ENCODE measurements around the gene ARHGAP23.
"Not testable (repeated sequence)": the region's sequence is repeated elsewhere in the genome, so short reads cannot be mapped to it uniquely, and the experiment has no call there.

ARHGAP23 gene

DNA sequence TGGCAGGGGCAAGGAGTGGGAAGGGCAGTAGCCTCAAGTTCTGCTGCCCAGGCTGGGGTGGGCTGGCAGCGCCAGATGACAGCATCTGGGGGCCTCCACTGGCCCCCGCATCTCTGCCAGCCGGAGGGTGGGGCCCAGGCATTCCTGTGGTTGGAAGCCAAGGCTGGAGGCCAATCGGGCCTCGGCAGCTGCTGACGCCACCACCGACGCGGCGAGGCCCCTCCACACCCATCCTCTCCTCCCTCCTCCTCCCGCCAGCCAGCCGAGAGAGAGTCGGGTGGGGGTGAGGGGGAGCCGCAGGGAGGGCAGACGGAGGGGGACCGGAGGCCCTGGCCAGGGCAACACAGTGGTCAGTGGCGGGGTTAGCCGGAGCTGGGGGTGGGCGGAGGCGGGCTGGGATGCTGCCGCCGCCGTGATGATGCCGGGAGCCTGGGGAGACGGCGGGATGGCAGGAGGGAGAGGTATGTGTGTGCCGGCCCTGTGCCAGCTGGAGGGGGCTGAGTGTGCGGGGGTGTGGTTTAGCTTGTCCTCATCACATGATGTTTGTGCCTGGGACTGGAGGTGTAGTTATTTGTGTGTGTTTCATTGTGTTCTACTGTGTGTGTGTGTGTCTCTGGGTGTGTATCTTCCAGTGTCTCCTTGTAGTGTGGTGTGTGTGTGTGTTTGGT, 36.6 kb downstream of the ARHGAP23 start:
- no peak for TF ChIP-seq CTCF (IDR thresholded peaks at IDR 0.05; ENCODE audit: extremely low read depth, insufficient read depth, missing control alignments)
- peak; percentile 6 for DNase-seq (ENCODE audit: low spot score)
- in situ Hi-C loops (cut with MboI; ENCODE audit: low pct_unique_long_range_greater_than_20kb, low sequenced_read_pairs, unreplicated experiment): no loop called here

- peak; percentile 34 for DNase-seq (ENCODE audit: low spot score)
- in situ Hi-C loops (cut with MboI; ENCODE audit: low pct_unique_long_range_greater_than_20kb, low sequenced_read_pairs, unreplicated experiment): no loop called here
- no peak for TF ChIP-seq CTCF (IDR thresholded peaks at IDR 0.05; ENCODE audit: extremely low read depth, insufficient read depth, missing control alignments)
Observed at GRCh38 chr17:38465391-38466345, 37.4 kb downstream of the ARHGAP23 start.

DNA sequence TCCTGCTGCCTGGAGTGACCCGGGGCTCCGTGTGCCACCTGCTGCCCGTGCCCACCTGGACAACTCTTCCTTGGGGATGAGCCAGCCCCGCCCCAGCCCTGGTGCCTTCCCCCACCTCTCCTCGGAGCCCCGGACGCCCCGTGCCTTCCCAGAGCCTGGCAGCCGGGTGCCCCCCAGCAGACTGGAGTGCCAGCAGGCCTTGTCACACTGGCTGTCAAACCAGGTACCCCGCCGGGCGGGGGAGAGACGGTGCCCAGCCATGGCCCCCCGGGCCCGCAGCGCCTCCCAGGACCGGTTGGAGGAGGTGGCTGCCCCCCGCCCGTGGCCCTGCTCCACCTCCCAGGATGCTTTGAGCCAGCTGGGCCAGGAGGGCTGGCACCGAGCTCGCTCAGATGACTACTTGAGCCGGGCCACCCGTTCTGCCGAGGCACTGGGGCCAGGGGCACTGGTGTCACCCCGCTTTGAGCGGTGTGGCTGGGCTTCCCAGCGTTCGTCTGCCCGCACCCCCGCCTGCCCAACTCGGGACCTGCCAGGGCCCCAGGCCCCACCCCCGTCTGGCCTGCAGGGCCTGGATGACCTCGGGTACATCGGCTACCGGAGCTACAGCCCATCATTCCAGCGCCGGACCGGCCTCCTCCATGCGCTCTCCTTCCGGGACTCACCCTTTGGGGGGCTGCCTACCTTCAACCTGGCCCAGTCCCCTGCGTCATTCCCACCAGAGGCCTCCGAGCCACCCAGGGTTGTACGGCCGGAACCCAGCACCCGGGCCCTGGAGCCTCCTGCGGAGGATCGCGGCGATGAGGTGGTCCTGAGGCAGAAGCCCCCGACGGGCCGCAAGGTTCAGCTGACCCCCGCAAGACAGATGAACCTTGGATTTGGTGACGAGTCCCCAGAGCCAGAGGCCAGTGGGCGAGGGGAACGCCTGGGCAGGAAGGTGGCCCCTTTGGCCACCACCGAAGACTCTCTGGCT, 38.4 kb downstream of the ARHGAP23 start:
- in situ Hi-C loops (cut with MboI; ENCODE audit: low pct_unique_long_range_greater_than_20kb, low sequenced_read_pairs, unreplicated experiment): no loop called here
- no peak for TF ChIP-seq CTCF (IDR thresholded peaks at IDR 0.05; ENCODE audit: extremely low read depth, insufficient read depth, missing control alignments)

DNA sequence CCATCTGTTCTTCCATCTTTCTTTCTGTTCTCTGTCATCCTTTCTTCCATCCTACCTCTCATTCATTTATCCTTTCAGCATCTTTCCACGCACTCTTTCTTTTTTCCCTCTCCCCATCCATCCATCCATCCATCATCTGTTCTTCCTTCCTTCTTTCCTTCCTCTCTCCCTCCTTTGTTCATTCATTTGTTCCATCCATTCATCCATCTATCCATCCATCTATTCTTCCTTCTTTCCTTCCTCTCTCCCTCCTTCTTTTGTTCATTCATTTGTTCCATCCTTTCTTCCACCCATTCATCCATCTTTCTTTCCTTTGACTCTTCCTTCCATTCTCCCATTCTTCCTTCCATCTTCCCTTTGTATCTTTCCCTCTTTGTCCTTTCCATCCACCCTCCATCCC, 39.2 kb downstream of the ARHGAP23 start:
- in situ Hi-C loops (cut with MboI; ENCODE audit: low pct_unique_long_range_greater_than_20kb, low sequenced_read_pairs, unreplicated experiment): no loop called here
- TF ChIP-seq CTCF (IDR thresholded peaks at IDR 0.05; ENCODE audit: extremely low read depth, insufficient read depth, missing control alignments): no peak
- DNase-seq (ENCODE audit: low spot score): no peak

More for the DNA sequence above, 38.4 kb downstream of the ARHGAP23 start:
- peak; percentile 24 for DNase-seq (ENCODE audit: low spot score)

DNA sequence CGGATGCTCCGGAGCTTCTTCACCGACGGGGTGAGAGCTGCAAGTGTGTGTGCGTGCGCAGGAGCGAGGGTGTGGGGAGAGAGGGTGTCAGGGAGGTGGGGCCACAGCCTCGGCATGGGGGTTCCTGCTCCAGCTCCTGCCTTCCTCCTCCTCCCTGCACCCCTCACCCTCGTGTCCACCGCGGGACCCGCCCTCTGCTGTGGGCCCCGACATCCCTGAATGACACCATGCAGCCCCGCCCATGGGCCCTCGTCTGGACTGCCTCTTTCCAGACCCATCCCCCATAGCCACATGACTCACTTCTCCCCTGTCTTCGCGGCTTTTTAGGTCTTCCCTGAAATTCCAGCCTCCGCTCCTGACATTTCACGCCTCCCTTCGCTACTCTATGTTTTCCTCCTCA, 41.6 kb downstream of the ARHGAP23 start:
- no peak for TF ChIP-seq CTCF (IDR thresholded peaks at IDR 0.05; ENCODE audit: extremely low read depth, insufficient read depth, missing control alignments)
- no peak for DNase-seq (ENCODE audit: low spot score)
- in situ Hi-C loops (cut with MboI; ENCODE audit: low pct_unique_long_range_greater_than_20kb, low sequenced_read_pairs, unreplicated experiment): no loop called here

DNA sequence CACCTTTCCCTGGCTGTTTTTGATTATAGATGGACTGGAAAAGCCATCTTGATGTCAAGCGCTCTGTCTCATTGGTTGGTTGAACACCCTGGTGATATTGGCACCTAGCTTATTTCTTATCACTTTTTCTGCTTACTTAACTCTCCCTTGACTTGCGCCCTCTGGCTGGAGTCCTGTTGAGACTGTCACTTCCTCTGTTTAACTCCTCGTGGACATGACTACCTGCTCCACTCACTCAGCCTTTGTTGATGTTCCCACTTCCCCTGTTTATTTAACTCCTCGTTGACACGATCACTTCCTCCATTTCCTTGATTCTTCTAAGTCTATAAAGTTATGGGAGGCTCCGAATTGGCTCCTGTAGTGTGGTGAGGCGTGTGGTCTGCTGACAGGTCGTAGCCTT, 43.0 kb downstream of the ARHGAP23 start:
- in situ Hi-C loops (cut with MboI; ENCODE audit: low pct_unique_long_range_greater_than_20kb, low sequenced_read_pairs, unreplicated experiment); DNase-seq (ENCODE audit: low spot score): not testable (repeated sequence)

Measured in GM13977 (cell line).